K562 (cell line): ENCODE data around the gene OR2AT4. TPM values are rescaled to one million over a fixed set of nuclear protein-coding genes. Genes with fewer than 3 reads are reported as not detected.

ENCODE experiments used
- polyA plus RNA-seq, 8 experiments: library from polyadenylated mRNA; depleted of rRNA in 4 of 8; stranded (reverse) in 5 of 8; unstranded in 3 of 8; fragments of >200 nt; fragmentation: Nextera tagmentation in 2 of 8; fragmentation: Illumina TruSeq in 1 of 8; extraction: Ambion mirVana in 2 of 8; extraction: Trizol in 1 of 8; gene quantifications; 2 replicates each; pipeline versions ENCODE4 v1.2.1 to v1.2.3, GENCODE V29; 2011 to 2014; ENCODE audit warnings: inconsistent platforms in 1 of 8, missing spikeins in 1 of 8
- total RNA-seq, 7 experiments: library from RNA; depleted of rRNA in 6 of 7; stranded (reverse); fragments of >200 nt in 6 of 7; fragmentation: Illumina TruSeq in 2 of 7; extraction: Trizol in 2 of 7; gene quantifications; 2 replicates each; pipeline versions ENCODE4 v1.2.1 to v1.2.3, GENCODE V29; 2011 to 2021; ENCODE audit warnings: low replicate concordance in 1 of 7

Gene OR2AT4
- total and polyA plus RNA-seq, 9 of the 15 experiments (the other 6 are each of a cell fraction or from before 2014, with no cell fraction given): 0.86 to 3.1 (median 2.0) TPM

Other genes starting within 250 kb of the OR2AT4 start
- 18.3 and 20.1 TPM in 2 replicates for gene XRRA1, start 147.8 kb downstream of the OR2AT4 start, total RNA-seq (2014; rRNA removed)
- 12.8 and 15.9 TPM in 2 replicates for gene XRRA1, start 147.8 kb downstream of the OR2AT4 start, total RNA-seq (2014; rRNA removed; fragmentation: Illumina TruSeq; extraction: Trizol)
- 16.0 and 18.0 TPM in 2 replicates for gene XRRA1, start 147.8 kb downstream of the OR2AT4 start, total RNA-seq (2015; rRNA removed; fragmentation: Illumina TruSeq; extraction: Trizol)
- 20.6 and 22.5 TPM in 2 replicates for gene XRRA1, start 147.8 kb downstream of the OR2AT4 start, total RNA-seq (2021)
- gene XRRA1, start 147.8 kb downstream of the OR2AT4 start, polyA plus RNA-seq (2011; rRNA removed): 16.0 and 21.2 TPM in 2 replicates
- gene XRRA1, start 147.8 kb downstream of the OR2AT4 start, polyA plus RNA-seq (2014; fragmentation: Illumina TruSeq; extraction: Trizol): 17.1 and 18.0 TPM in 2 replicates
- gene XRRA1, start 147.8 kb downstream of the OR2AT4 start, polyA plus RNA-seq (2014; fragmentation: Nextera tagmentation; extraction: Ambion mirVana): 1 to 10 TPM; 5.0 to 8.9 TPM
- 10.3 and 11.6 TPM in 2 replicates for gene XRRA1, start 147.8 kb downstream of the OR2AT4 start, polyA plus RNA-seq (2014; rRNA removed)
- gene SPCS2, start 147.6 kb downstream of the OR2AT4 start, total RNA-seq (2014; rRNA removed): 38.2 and 136 TPM in 2 replicates
- gene SPCS2, start 147.6 kb downstream of the OR2AT4 start, total RNA-seq (2014; rRNA removed; fragmentation: Illumina TruSeq; extraction: Trizol): 55.0 and 65.9 TPM in 2 replicates
- gene SPCS2, start 147.6 kb downstream of the OR2AT4 start, total RNA-seq (2015; rRNA removed; fragmentation: Illumina TruSeq; extraction: Trizol): 63.2 and 75.5 TPM in 2 replicates
- gene SPCS2, start 147.6 kb downstream of the OR2AT4 start, total RNA-seq (2021): 150 and 172 TPM in 2 replicates
- gene SPCS2, start 147.6 kb downstream of the OR2AT4 start, polyA plus RNA-seq (2011; rRNA removed): 148 and 250 TPM in 2 replicates
- gene SPCS2, start 147.6 kb downstream of the OR2AT4 start, polyA plus RNA-seq (2014; fragmentation: Illumina TruSeq; extraction: Trizol): 126 and 193 TPM in 2 replicates
- gene SPCS2, start 147.6 kb downstream of the OR2AT4 start, polyA plus RNA-seq (2014; fragmentation: Nextera tagmentation; extraction: Ambion mirVana): 100 to 1,000 TPM; 372 to 458 TPM
- gene SPCS2, start 147.6 kb downstream of the OR2AT4 start, polyA plus RNA-seq (2014; rRNA removed): 208 and 334 TPM in 2 replicates
- 35.0 and 36.7 TPM in 2 replicates for gene NEU3, start 107.9 kb downstream of the OR2AT4 start, total RNA-seq (2014; rRNA removed)
- gene NEU3, start 107.9 kb downstream of the OR2AT4 start, total RNA-seq (2014; rRNA removed; fragmentation: Illumina TruSeq; extraction: Trizol): 28.3 and 31.1 TPM in 2 replicates
- gene NEU3, start 107.9 kb downstream of the OR2AT4 start, total RNA-seq (2015; rRNA removed; fragmentation: Illumina TruSeq; extraction: Trizol): 36.5 and 41.3 TPM in 2 replicates
- 32.6 and 33.6 TPM in 2 replicates for gene NEU3, start 107.9 kb downstream of the OR2AT4 start, total RNA-seq (2021)
- 35.1 and 35.7 TPM in 2 replicates for gene NEU3, start 107.9 kb downstream of the OR2AT4 start, polyA plus RNA-seq (2011; rRNA removed)
- gene NEU3, start 107.9 kb downstream of the OR2AT4 start, polyA plus RNA-seq (2014; fragmentation: Illumina TruSeq; extraction: Trizol): 27.9 and 28.6 TPM in 2 replicates
- gene NEU3, start 107.9 kb downstream of the OR2AT4 start, polyA plus RNA-seq (2014; fragmentation: Nextera tagmentation; extraction: Ambion mirVana): 1 to 10 TPM; 6.2 to 7.2 TPM
- 25.5 and 26.9 TPM in 2 replicates for gene NEU3, start 107.9 kb downstream of the OR2AT4 start, polyA plus RNA-seq (2014; rRNA removed)
- gene SLCO2B1, start 54.2 kb upstream of the OR2AT4 start, total RNA-seq (2014; rRNA removed): 6.2 and 7.5 TPM in 2 replicates
- gene SLCO2B1, start 54.2 kb upstream of the OR2AT4 start, total RNA-seq (2014; rRNA removed; fragmentation: Illumina TruSeq; extraction: Trizol): 8.5 and 9.2 TPM in 2 replicates
- gene SLCO2B1, start 54.2 kb upstream of the OR2AT4 start, total RNA-seq (2015; rRNA removed; fragmentation: Illumina TruSeq; extraction: Trizol): 13.8 and 14.7 TPM in 2 replicates
- gene SLCO2B1, start 54.2 kb upstream of the OR2AT4 start, total RNA-seq (2021): 11.6 and 13.1 TPM in 2 replicates
- 2.8 and 4.7 TPM in 2 replicates for gene SLCO2B1, start 54.2 kb upstream of the OR2AT4 start, polyA plus RNA-seq (2011; rRNA removed)
- 11.3 and 12.3 TPM in 2 replicates for gene SLCO2B1, start 54.2 kb upstream of the OR2AT4 start, polyA plus RNA-seq (2014; fragmentation: Illumina TruSeq; extraction: Trizol)
- 1 to 10 TPM in 1 of 2 experiments, under 1 TPM in 1; 0.70 to 1.8 TPM for gene SLCO2B1, start 54.2 kb upstream of the OR2AT4 start, polyA plus RNA-seq (2014; fragmentation: Nextera tagmentation; extraction: Ambion mirVana)
- gene SLCO2B1, start 54.2 kb upstream of the OR2AT4 start, polyA plus RNA-seq (2014; rRNA removed): 7.6 and 12.9 TPM in 2 replicates
- not detected in 2 replicates for gene TPBGL, start 143.9 kb upstream of the OR2AT4 start, total RNA-seq (2014; rRNA removed)
- not detected in 2 replicates for gene TPBGL, start 143.9 kb upstream of the OR2AT4 start, total RNA-seq (2014; rRNA removed; fragmentation: Illumina TruSeq; extraction: Trizol)
- 0.04 TPM in 1 of 2 replicates, not detected in the other for gene TPBGL, start 143.9 kb upstream of the OR2AT4 start, total RNA-seq (2015; rRNA removed; fragmentation: Illumina TruSeq; extraction: Trizol)
- gene TPBGL, start 143.9 kb upstream of the OR2AT4 start, total RNA-seq (2021): 0.11 and 0.22 TPM in 2 replicates
- gene TPBGL, start 143.9 kb upstream of the OR2AT4 start, polyA plus RNA-seq (2011; rRNA removed): not detected in 2 replicates
- gene TPBGL, start 143.9 kb upstream of the OR2AT4 start, polyA plus RNA-seq (2014; fragmentation: Illumina TruSeq; extraction: Trizol): 0.06 and 0.11 TPM in 2 replicates
- gene TPBGL, start 143.9 kb upstream of the OR2AT4 start, polyA plus RNA-seq (2014; fragmentation: Nextera tagmentation; extraction: Ambion mirVana): not detected
- not detected in 2 replicates for gene TPBGL, start 143.9 kb upstream of the OR2AT4 start, polyA plus RNA-seq (2014; rRNA removed)